ENCODE results near the gene DDA1.

The DDA1 gene

GRCh38 chr19:17312189-17313113, 3.1 kb downstream of the DDA1 start:
- no peak for DNase-seq

DNA sequence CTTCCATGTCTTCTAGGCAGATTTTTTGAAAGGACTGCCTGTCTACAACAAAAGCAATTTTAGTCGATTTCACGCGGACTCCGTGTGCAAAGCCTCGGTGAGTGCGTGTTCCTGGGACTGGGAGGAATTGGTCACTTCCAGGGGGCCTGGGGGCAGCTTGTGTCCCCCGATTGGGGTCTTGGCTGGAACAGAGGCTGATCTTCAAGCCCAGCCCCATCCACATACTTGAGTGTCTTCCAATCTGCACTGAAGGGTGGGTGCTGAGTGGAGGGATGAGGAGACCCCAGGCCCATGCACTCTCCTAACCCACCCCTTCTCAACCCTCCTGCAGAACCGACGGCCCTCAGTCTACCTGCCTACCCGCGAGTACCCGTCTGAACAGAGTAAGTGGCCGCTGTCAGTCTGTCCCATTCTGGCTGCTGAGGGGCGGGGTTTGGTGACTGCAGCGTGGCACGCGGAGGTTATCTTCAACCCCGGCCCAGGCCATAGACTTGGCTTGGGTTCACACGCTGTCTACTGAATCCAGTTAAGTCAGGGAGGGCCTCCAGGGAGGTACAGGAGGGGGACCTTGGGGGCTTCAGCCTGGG, 4.7 kb downstream of the DDA1 start:
- no peak for DNase-seq

DNA sequence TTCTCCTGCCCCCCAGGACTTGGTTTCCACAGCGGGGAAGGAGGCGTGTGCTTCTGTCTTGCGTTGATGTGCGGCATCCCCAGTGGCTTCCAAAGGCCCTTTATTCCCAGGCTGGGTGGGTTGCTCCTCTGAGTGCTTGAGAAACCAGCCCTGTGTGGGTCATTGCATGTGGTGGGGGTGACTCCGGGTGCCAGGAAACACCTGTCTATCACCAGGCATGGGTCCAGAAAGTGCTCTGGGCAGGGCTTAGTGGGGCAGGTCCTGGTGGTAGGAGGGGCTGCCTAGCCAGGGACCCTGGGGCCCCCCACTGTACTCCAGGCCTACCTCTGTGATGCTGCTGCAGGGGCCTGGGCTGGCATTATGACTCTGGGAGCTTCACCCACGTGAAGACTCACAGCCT, 9.6 kb downstream of the DDA1 start:
- DNase-seq: no peak

GRCh38 chr19:17319473-17320238, 10.3 kb downstream of the DDA1 start:
- DNase-seq: no peak

GRCh38 chr19:17320435-17320834, 11.1 kb downstream of the DDA1 start:
- DNase-seq: no peak

GRCh38 chr19:17321655-17322489, 12.5 kb downstream of the DDA1 start:
- DNase-seq: no peak

DNA sequence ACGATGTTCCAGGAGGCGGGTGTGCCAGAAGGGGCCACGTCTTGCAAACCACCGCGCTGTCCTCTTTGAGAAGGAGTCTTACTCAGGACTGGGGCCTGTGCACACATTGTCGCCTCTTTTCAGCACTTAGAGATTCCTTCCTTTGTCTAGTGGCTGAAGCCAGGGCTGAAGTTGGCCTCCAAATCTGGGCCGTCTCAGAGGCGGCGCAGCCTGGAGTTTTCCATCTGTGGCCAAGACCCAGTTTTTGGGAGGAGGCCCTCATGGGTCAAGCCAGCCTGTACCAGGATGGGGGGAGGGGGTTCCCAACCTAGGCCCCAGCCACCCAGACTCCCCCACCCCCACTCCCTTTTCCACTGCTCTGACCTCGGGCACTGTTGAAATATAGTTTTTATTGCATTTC, 13.5 kb downstream of the DDA1 start:
- no peak for DNase-seq

DNA sequence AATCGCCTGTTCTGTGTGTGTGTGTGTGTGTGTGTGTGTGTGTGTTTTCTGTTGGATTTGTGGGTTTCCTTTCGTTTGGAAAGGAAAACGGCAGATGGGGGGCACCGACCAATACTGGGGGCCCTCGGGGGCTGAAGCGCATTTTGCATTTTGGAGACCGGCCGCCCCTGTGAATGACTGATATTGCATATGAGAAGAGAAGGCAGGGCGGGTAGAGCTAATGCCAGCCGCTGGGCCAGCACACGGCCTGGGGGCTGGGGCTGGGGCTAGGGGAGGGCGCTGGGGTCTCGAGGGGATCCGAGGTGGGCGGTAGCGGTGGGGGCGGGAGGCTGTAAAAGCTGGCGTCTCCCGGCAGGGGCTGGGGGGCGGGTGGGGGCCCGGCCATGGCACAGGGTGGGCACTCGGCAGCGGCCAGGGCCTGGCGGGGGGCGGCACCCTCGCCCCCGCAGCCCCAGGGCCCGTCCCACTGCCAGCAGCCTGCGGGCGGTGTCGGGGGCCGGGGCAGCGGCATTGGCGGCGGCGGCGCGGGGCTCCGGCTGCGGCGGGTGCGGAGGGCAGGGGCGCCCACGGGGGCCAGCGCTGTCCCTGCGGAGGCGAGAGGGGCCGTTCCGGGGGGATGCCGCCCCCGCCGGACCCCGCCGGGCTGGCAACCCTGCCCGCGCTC, 14.1 kb downstream of the DDA1 start:
- no peak for DNase-seq

DNA sequence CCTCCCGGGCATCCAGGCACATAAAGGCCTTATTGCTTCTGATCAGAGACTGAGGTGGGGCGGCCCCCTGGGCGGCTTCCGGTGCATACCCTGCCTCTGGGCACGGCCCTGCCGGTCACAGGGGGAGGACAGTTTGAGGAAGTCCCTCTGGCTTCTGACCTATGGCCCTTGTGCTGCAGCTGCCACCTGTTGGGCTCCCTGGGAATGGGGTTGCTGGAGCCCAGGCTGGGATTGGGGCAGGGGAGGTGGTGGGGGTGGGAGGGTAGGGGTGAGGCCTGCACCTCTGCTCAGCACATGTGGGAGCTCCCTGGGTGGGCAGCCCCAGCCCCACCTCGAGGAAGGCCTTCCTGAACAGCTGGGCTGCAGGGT, 14.6 kb downstream of the DDA1 start:
- DNase-seq: no peak

GRCh38 chr19:17324357-17325114, 15.2 kb downstream of the DDA1 start:
- DNase-seq: no peak

- no peak for DNase-seq
These were observed 15.8 kb downstream of the DDA1 start for GRCh38 chr19:17325133-17325532.

- DNase-seq: no peak
These were observed 16.7 kb downstream of the DDA1 start for GRCh38 chr19:17325881-17326594.

DNA sequence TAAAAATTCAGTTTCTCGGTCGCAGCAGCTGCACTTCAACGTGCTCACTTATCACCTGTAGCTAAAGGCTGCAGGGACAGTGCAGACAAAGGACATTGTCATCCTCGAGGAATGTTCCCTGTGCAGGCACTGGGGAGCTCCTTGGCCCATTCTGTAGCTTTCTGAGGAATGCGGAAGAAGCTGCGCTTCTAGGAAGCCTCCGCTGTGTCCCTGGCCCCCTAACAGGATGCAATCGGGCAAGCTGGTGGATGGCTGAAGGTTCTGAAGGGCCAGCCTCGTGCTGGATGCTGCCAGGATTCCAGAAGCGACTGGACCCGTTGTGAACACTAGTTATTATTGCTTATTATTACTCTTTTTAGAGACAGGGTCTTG, 17.2 kb downstream of the DDA1 start:
- no peak for DNase-seq

- DNase-seq: no peak
These were observed 17.8 kb downstream of the DDA1 start for GRCh38 chr19:17327068-17327653.

GRCh38 chr19:17327654-17328516, 18.5 kb downstream of the DDA1 start:
- peak; percentile 37 for DNase-seq

- no peak for DNase-seq
These were observed 19.4 kb downstream of the DDA1 start for GRCh38 chr19:17328517-17329365.

GRCh38 chr19:17329366-17330261, 20.3 kb downstream of the DDA1 start:
- DNase-seq: no peak
